Measurements from ENCODE around the gene TYW5. TPM values are rescaled to one million over a fixed set of nuclear protein-coding genes. Genes with fewer than 3 reads are reported as not detected.

The TYW5 gene
- total RNA-seq, 1 experiment from 2014 or later = 7.2 TPM

GRCh38 chr2:199979832-199980628, 24.7 kb upstream of the TYW5 start:
- Histone ChIP-seq H3K27ac (peak overlapping the region; percentile 21; the same call in 1 of the 2 replicates), H3K4me1 (replicated peaks; ENCODE audit: insufficient read depth) (peaks cover 42% of the 10 kb centered on the region), H3K9me3 (ENCODE audit: insufficient read depth, low read depth) (no peaks in the 10 kb centered on the region), H3K27me3 (ENCODE audit: insufficient read depth, low read depth) (no peaks in the 10 kb centered on the region), H3F3A (ENCODE audit: insufficient read depth, low read depth) (peaks cover 17% of the 10 kb centered on the region), H3K4me2 (peak overlapping the region; percentile 26), H4K20me1 (ENCODE audit: insufficient read depth) (no peaks in the 10 kb centered on the region), H3K9me2 (ENCODE audit: insufficient read depth) (no peaks in the 10 kb centered on the region), H3K36me3 (ENCODE audit: low read depth) (no peaks in the 10 kb centered on the region), H3K4me3 (no peak overlapping the region), H2AFZ (no peak overlapping the region), H3K79me2 (ENCODE audit: low read depth) (no peaks in the 10 kb centered on the region)
- intact Hi-C loops (cut with micrococcal nuclease; ENCODE audit: unreplicated experiment) = loop anchor here (1.0 to 10.0 kb wide), 4 partner anchors 323 to 905 kb away; partner anchors contain the start of genes NIF3L1, PPIL3 and SGO2
- TF ChIP-seq CTCF (conservative IDR thresholded peaks at IDR 0.05) (peak; percentile 92), EZH2 (IDR thresholded peaks at IDR 0.05; ENCODE audit: low read depth) (no peak)
- CTCF ChIA-PET = interaction anchor here (0.6 to 0.7 kb wide), 2 partner anchors 121 to 168 kb away, joined by 3 read pairs; no protein-coding TSS in a partner anchor
- DNase-seq = peak; percentile 71 to 77
- POLR2A ChIA-PET (ENCODE audit: unreplicated experiment) = no interaction called here
- no TSS peak for BruUV-seq (replicated peaks)

- Histone ChIP-seq H2AFZ (no peak overlapping the region), H3F3A (ENCODE audit: insufficient read depth, low read depth) (peaks cover 17% of the 10 kb centered on the region), H3K79me2 (ENCODE audit: low read depth) (no peaks in the 10 kb centered on the region), H3K9me3 (ENCODE audit: insufficient read depth, low read depth) (no peaks in the 10 kb centered on the region), H3K4me1 (replicated peaks; ENCODE audit: insufficient read depth) (peaks cover 49% of the 10 kb centered on the region), H3K9me2 (ENCODE audit: insufficient read depth) (no peaks in the 10 kb centered on the region), H4K20me1 (ENCODE audit: insufficient read depth) (no peaks in the 10 kb centered on the region), H3K27me3 (ENCODE audit: insufficient read depth, low read depth) (no peaks in the 10 kb centered on the region), H3K4me2 (peak overlapping the region; percentile 26), H3K4me3 (no peak overlapping the region), H3K36me3 (ENCODE audit: low read depth) (no peaks in the 10 kb centered on the region), H3K27ac (peak overlapping the region; percentile 21; the same call in 1 of the 2 replicates)
- BruUV-seq (replicated peaks) = no TSS peak
- intact Hi-C loops (cut with micrococcal nuclease; ENCODE audit: unreplicated experiment) = loop anchor here (2.0 to 10.0 kb wide), 2 partner anchors 323 to 905 kb away; partner anchors contain the start of genes NIF3L1 and PPIL3
- DNase-seq = no peak
- ChIA-PET CTCF (no interaction called here), POLR2A (ENCODE audit: unreplicated experiment) (no interaction called here)
- TF ChIP-seq EZH2 (IDR thresholded peaks at IDR 0.05; ENCODE audit: low read depth) (no peak), CTCF (conservative IDR thresholded peaks at IDR 0.05) (no peak)
Measured at GRCh38 chr2:199979398-199979797, 24.1 kb upstream of the TYW5 start.

- intact Hi-C loops (cut with micrococcal nuclease; ENCODE audit: unreplicated experiment) = loop anchor here (1.0 to 10.0 kb wide), 3 partner anchors 325 to 907 kb away; partner anchors contain the start of genes NIF3L1 and PPIL3
- Histone ChIP-seq H4K20me1 (ENCODE audit: insufficient read depth) (no peaks in the 10 kb centered on the region), H3K27ac (peak overlapping the region; percentile 91), H3F3A (ENCODE audit: insufficient read depth, low read depth) (peaks cover 17% of the 10 kb centered on the region), H3K36me3 (ENCODE audit: low read depth) (no peaks in the 10 kb centered on the region), H3K4me2 (peak overlapping the region; percentile 83), H3K79me2 (ENCODE audit: low read depth) (no peaks in the 10 kb centered on the region), H3K9me2 (ENCODE audit: insufficient read depth) (no peaks in the 10 kb centered on the region), H3K4me3 (peak overlapping the region; percentile 44; the same call in 1 of the 2 replicates), H3K4me1 (replicated peaks; ENCODE audit: insufficient read depth) (peaks cover 50% of the 10 kb centered on the region), H3K27me3 (ENCODE audit: insufficient read depth, low read depth) (no peaks in the 10 kb centered on the region), H3K9me3 (ENCODE audit: insufficient read depth, low read depth) (no peaks in the 10 kb centered on the region), H2AFZ (no peak overlapping the region)
- no TSS peak for BruUV-seq (replicated peaks)
- TF ChIP-seq EZH2 (IDR thresholded peaks at IDR 0.05; ENCODE audit: low read depth) (no peak), CTCF (conservative IDR thresholded peaks at IDR 0.05) (no peak)
- ChIA-PET CTCF (interaction anchor here (1.1 kb wide), 1 partner anchor 506 kb away, joined by 5 read pairs; no protein-coding TSS in a partner anchor), POLR2A (ENCODE audit: unreplicated experiment) (interaction anchor here (0.7 kb wide), 1 partner anchor 712 kb away, joined by 8 read pairs; no protein-coding TSS in a partner anchor)
- peak; percentile 76 to 96 for DNase-seq
Measured at GRCh38 chr2:199977984-199978415, 22.7 kb upstream of the TYW5 start.
